Effector CD8-positive, alpha-beta T cell (primary cell): Measurements from ENCODE around the gene R3HCC1L.

ENCODE experiments used
- DNase-seq: peaks from one replicate; lab custom pipeline; 2025; lab: John Stamatoyannopoulos, UW
- total RNA-seq, 4 experiments: gene quantifications; one replicate each; lab custom pipeline; 2026; lab: John Stamatoyannopoulos, UW

R3HCC1L gene
- 52.7 to 79.3 (median 56.9) reads per million in 4 experiments for total RNA-seq

DNA sequence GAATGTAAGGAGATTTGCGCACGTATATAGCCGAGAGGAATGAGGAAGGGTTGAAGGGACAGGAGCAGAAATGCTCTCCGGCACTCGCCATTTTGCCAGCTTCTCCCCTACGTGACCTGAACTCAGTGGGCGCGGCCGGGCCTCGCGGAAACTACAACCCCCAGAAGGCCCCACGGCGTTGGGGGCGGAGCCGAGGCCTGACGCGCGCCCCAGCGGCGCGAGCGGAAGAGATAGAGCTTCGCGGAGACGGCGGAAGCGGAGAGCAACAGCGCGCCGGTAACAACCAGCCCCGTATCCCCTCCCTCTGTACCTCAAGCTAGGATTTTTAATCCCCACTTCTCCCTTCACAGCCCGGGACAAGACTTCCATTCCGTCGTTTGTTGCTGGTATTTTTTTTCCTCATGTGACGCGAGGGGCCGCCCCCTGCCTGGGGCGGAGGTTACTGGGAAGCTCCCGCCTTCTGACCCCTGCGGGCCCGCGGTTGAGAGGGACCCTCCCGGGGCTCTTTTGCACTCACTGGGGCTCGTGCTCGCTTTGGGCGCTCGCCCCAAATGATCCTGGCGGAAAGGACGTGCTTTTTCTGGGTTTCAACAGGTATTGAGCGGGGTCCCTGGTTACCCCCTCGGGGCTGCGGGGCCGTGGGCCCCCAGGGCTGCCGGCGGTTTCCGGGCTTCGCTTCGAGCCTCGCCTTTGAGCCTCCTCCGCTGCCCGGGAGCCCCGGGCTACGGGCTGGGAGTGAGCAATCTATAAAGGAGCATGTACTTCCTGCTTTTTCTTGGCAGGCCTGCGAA, at the start of gene R3HCC1L:
TSS of gene R3HCC1L (plus strand) at position 227 of the 791 bp plus-strand sequence. CDS start 73,458 bp downstream, outside the sequence.
- peak; percentile 85 for DNase-seq

GRCh38 chr10:98085238-98085637, 49.2 kb upstream of the R3HCC1L start:
- DNase-seq, result no peak

DNA sequence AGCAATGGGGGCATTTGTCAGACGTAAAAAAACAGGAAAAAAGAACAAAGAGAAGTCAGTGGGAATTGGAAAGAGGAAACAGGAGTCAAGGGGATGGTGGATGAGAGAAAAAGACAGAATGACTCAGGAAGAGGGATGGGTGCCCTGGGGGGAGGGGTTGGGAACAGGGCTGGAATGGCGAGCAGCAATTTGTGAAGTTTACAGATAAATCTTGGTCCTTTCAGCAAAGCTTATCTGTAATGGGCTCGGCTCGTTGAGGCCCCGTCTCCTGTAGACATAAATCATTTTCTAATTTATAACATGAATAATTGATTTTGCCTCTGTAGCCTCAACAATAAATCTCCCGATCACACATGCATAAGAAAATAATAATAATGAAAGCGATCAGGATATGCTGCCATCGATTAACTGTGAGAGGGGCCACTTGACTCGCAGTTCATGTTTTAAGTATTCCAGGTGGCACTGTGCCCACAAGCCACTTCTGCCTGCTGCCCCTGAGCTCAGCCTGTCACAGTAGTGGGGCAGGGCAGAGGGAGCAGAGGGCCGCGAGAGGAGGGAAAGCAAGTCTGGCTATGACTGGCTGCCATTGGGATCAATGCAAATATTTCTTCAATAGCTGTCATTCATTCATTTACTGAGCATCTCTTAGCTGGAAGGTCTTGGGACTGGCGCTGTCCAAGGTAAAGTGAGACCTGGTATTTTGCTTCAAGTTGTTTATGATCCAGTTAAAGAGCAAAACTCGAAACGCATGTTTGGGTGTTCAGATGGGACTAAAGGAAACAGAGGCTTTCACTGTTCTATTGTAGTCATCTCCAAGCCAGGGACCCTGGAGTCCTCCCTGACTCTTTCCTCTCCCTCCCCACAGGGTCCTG, 47.4 kb upstream of the R3HCC1L start:
- DNase-seq, result no peak

DNA sequence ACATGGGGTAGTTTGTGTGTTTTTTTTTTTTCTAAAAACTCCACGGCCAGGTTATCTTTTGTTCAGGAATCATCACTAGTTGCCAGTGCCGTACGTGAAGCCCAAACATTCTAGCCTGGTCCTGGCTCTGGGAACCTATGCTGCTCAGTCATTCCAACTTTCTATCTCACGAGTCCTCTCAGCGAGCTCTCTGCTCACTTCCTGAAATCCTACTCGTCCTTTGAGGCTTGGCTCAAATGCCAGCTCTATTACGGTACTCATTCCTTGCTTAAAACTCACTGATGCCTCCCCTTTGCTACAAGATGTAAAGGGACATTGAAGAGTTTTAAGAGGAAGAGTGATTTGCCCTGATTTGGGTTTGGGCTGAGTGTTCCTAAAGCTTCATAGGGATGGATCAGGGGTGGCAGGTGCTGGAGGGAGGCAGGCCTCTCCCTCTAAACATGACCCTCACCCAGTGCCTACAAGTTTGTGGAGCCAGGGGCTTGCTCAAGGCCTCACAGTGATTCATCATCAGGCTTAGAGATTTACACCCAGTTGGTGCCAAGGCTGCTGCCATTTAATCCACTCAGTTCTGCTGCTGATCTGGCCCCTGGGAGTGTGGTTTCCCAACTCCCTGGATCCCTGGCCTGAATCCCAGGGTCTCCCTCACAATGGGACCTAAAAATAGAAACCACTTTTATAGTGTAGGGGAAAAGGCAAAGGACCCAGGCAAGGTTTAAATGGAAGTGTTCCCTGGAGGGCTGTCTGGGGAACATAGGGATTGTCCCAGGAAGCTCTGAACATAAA, 46.1 kb upstream of the R3HCC1L start:
- no peak for DNase-seq

DNA sequence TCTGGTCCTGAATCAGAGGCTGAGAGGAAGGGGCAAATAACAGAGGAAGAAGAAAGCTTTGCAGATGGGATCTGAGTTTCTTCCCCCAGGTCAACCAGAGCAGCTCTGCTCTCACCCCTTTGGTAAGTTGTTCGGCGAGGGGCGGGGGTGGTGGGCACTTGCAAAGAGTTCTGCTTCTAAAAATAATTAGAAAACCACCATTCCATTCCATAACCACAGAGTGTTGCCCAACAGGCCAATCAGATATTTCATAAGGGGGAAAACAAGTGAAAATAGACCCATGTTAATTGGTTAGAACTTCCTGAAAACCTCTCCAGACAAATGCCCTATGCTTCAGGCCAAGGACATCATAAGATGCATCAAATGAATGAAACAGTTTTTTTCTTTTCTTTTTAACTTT, 43.6 kb upstream of the R3HCC1L start:
- DNase-seq, result no peak

GRCh38 chr10:98096316-98096715, 38.1 kb upstream of the R3HCC1L start:
- no peak for DNase-seq

DNA sequence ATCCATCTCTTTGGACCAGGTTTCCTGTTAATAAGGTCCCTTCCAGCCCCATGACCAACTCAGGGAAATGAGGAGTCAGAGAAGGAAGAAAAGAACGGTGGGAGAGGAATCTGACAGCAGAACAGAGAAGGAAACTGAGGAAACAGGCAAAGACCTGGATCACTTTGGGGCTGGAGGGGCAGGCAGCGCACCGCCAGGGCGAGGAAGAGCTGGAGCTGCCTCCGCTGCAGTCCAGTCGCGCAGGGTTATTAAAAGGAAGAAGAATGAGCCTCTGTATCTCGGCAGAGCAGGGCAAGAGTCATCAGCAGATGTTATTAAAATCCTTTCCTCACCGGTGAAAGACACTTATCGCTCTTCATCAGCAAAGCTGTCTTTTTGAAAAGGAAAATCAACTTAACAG, 37.7 kb upstream of the R3HCC1L start:
- no peak for DNase-seq

GRCh38 chr10:98097175-98097574, 37.3 kb upstream of the R3HCC1L start:
- DNase-seq, result no peak

GRCh38 chr10:98097616-98098015, 36.8 kb upstream of the R3HCC1L start:
- no peak for DNase-seq

- no peak for DNase-seq
Observed at GRCh38 chr10:98098247-98098646, 36.2 kb upstream of the R3HCC1L start.

- DNase-seq, result no peak
Observed at GRCh38 chr10:98100476-98100875, 34.0 kb upstream of the R3HCC1L start.

- no peak for DNase-seq
Observed at GRCh38 chr10:98101366-98101765, 33.1 kb upstream of the R3HCC1L start.

- no peak for DNase-seq
Observed at GRCh38 chr10:98104125-98104524, 30.3 kb upstream of the R3HCC1L start.

DNA sequence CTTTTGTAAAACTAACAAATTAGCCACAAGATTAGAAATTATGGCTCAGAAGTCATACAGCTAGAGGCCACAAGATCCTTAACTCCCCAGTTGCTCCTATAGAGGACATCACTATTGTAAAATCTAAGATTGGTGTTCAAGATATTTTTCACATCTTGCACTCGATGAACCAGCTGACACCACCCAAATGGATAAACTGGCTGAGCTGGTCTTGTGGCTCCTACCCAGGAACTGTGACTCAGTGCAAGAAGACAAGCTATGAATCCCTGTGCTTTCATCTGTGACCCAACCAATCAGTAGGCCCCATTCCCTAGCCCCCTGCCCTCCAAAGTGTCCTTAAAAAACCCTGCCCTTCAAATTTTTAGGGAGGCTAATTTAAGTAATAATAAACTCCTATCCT, 27.9 kb upstream of the R3HCC1L start:
- DNase-seq, result no peak

DNA sequence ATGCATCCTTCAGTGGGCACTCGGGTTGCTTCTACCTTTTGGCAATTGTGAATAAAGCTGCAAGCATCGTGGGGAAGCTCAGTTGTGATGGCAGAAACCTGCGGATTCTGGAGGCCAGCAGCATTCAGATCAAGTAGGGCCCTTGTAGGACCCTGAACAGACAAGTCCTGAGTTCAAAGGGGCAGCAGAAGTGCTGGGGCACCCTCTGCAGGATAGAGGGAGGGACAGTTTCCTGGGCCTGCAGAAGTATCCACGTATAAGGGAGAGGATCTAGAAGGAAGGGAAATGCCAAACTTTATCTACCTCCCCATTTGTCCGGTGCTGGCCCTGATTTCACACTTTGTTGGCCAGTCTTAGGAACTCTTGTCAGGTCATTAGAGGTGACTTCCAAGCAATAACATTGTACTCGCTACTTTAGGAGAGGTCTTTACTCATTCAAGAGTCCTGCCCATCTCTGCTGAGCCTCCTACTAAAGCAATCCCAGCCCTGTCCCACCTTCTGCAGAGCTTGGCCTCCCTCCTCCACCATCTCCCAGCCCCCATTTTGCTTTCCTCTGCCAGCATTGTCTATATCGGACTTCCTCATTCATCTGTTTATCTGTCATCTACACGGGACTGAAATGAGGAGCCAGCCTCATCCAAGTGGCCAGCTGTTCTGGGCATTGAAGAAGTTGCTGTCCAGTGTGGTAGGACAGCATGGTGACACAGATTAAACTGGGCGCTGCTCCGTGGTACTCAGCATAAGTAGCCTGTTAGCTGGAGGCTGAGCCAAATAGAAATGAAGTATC, 26.6 kb upstream of the R3HCC1L start:
- no peak for DNase-seq

GRCh38 chr10:98110356-98110755, 24.1 kb upstream of the R3HCC1L start:
- no peak for DNase-seq

DNA sequence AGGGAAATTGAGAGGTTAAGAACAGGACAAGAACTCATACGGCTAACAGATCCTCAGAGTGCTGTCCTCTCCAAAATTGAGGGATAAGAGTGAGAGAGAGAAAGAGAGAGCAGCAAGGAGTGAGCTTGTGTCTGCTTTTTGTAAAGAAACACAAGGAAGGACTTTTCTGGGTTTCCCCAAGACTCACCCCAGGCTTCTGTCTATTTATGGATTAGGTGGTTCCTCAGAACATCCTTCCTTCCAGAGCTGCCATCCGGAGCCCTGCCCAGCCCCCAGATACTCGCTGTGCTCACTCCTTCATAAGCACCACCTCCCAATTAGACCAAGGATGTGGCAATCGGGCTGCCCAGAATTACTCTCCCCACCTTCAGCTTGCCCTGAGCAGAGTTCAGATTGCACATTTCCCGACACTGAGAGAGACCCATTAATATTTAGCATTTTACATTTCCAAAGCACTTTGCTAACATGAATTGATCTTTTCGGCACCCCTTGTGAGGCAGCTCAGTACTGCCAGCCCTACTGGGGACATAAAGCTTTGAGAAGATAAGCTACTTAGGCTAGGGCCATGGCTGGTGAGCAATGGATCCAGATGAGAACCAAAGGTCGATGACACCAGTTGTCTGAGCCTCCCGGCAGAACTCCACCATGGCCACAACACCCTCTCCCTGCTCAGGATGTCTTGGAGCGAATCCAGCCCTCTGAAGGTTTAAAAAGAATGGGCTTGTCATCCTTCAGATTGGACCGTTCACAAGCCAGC, 19.2 kb upstream of the R3HCC1L start:
- DNase-seq, result no peak

- DNase-seq, result no peak
Observed at GRCh38 chr10:98119891-98120290, 14.6 kb upstream of the R3HCC1L start.

GRCh38 chr10:98125940-98126631, 8.4 kb upstream of the R3HCC1L start:
- DNase-seq, result no peak

DNA sequence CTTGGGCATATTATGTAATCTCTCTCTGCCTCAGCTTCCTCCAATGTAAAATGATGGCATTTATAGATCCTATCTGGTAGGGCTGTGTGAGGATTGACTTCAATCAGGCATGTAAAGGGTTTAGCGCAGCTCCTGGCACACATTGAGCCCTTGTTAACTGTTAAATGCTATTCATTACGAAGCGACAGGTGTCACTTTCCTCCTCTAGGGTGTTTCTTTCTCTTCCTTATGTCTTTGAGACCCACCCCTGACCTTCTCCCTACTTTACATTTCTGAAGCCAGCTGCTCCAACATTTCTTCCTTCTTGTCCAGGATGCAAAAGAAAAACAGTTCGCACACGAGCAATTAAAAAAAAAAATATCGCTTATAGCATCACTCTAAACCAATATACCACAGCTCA, 5.7 kb upstream of the R3HCC1L start:
- DNase-seq, result no peak
